CD14-positive monocyte (primary cell): ENCODE measurements around the gene FAT4. TPM values are rescaled to one million over a fixed set of nuclear protein-coding genes. Genes with fewer than 3 reads are reported as not detected.

Source experiments
- DNase-seq, 3 donors: peaks; one replicate each; pipeline ENCODE4 v3.0.0-alpha.2; 2011 to 2022
- H2AFZ ChIP-seq: 2 replicates; pipeline ENCODE4 v1.6.0; 2012; ENCODE audit warnings: mild to moderate bottlenecking, low read depth, low read length, inconsistent platforms; ENCODE audit not compliant: insufficient read depth, poor library complexity, severe bottlenecking
- H3K27ac ChIP-seq, 2 donors: 1 replicate in 1 of 2; 2 replicates in 1 of 2; pipeline ENCODE4 v1.5.1; 2012 to 2013; ENCODE audit warnings: low read length in 2 of 2, control low read depth in 1 of 2, inconsistent platforms in 1 of 2, low read depth in 1 of 2, mild to moderate bottlenecking in 1 of 2
- H3K27me3 ChIP-seq, 2 donors: one replicate each; pipeline versions ENCODE4 v1.6.0 to v1.6.1; 2011 to 2013; ENCODE audit warnings: low read length in 2 of 2; ENCODE audit not compliant: control insufficient read depth in 2 of 2, insufficient read depth in 2 of 2
- H3K36me3 ChIP-seq, 2 donors: replicated peaks in 1 of 2; 1 replicate in 1 of 2; 2 replicates in 1 of 2; pipeline versions ENCODE4 v1.5.1 to v1.6.1; 2012 to 2013; ENCODE audit warnings: low read length in 2 of 2, control low read depth in 1 of 2, inconsistent platforms in 1 of 2, mild to moderate bottlenecking in 1 of 2; ENCODE audit not compliant: insufficient read depth in 2 of 2, control insufficient read depth in 1 of 2
- H3K4me1 ChIP-seq, 2 donors: 1 replicate in 1 of 2; 2 replicates in 1 of 2; pipeline versions ENCODE4 v1.5.1 to v1.6.1; 2012 to 2013; ENCODE audit warnings: low read length in 2 of 2, control low read depth in 1 of 2, inconsistent platforms in 1 of 2, mild to moderate bottlenecking in 1 of 2, moderate library complexity in 1 of 2; ENCODE audit not compliant: insufficient read depth in 2 of 2, control insufficient read depth in 1 of 2
- H3K4me2 ChIP-seq: replicated peaks from 2 replicates; pipeline ENCODE3; 2012; ENCODE audit warnings: low read length, moderate library complexity, mild to moderate bottlenecking; ENCODE audit not compliant: poor library complexity, severe bottlenecking; ENCODE audit errors: extremely low read depth
- H3K4me3 ChIP-seq, 3 experiments: fragments of 200-600 bp in 1 of 3; sonication (generic) in 1 of 3; replicated peaks in 1 of 3; 1 replicate in 2 of 3; 2 replicates in 1 of 3; pipeline ENCODE4 v1.5.1; 2011 to 2013; ENCODE audit warnings: low read length in 3 of 3, mild to moderate bottlenecking in 3 of 3, control low read depth in 2 of 3, low read depth in 2 of 3, inconsistent platforms in 1 of 3, moderate library complexity in 1 of 3
- H3K79me2 ChIP-seq: 2 replicates; pipeline ENCODE4 v1.6.0; 2012; ENCODE audit warnings: mild to moderate bottlenecking, control low read depth, inconsistent platforms, low read length, moderate library complexity; ENCODE audit not compliant: insufficient read depth
- H3K9ac ChIP-seq: 2 replicates; pipeline ENCODE4 v1.6.0; 2017; ENCODE audit warnings: low read length, mild to moderate bottlenecking; ENCODE audit not compliant: insufficient read depth, poor library complexity, severe bottlenecking
- H3K9me3 ChIP-seq, 2 donors: replicated peaks in 1 of 2; 1 replicate in 1 of 2; 2 replicates in 1 of 2; pipeline versions ENCODE4 v1.5.1 to v1.6.1; 2012 to 2013; ENCODE audit warnings: low read length in 2 of 2, control low read depth in 1 of 2; ENCODE audit not compliant: control insufficient read depth in 1 of 2, insufficient read depth in 1 of 2
- H4K20me1 ChIP-seq: 2 replicates; pipeline ENCODE4 v1.6.0; 2012; ENCODE audit warnings: mild to moderate bottlenecking, low read length, control low read depth, moderate library complexity; ENCODE audit not compliant: insufficient read depth
- H3K27ac Mint-ChIP-seq, 7 donors: one replicate each; pipeline ENCODE4 v1.8.0; 2020; ENCODE audit warnings: mild to moderate bottlenecking in 7 of 7, mixed read lengths in 7 of 7, moderate library complexity in 6 of 7, inconsistent platforms in 2 of 7
- H3K27me3 Mint-ChIP-seq, 3 donors: one replicate each; pipeline ENCODE4 v1.8.0; 2021 to 2022; ENCODE audit warnings: low read depth in 3 of 3, mild to moderate bottlenecking in 3 of 3, mixed read lengths in 3 of 3, moderate library complexity in 3 of 3, inconsistent platforms in 1 of 3
- H3K36me3 Mint-ChIP-seq, 2 donors: one replicate each; pipeline ENCODE4 v1.8.0; 2020; ENCODE audit warnings: mixed read lengths in 2 of 2, inconsistent platforms in 1 of 2, mild to moderate bottlenecking in 1 of 2
- H3K4me1 Mint-ChIP-seq: one replicate; pipeline ENCODE4 v1.8.0; 2020; ENCODE audit warnings: mild to moderate bottlenecking, mixed read lengths
- H3K4me3 Mint-ChIP-seq, 2 donors: one replicate each; pipeline ENCODE4 v1.8.0; 2020; ENCODE audit warnings: mild to moderate bottlenecking in 2 of 2, mixed read lengths in 2 of 2, moderate library complexity in 1 of 2
- H3K9me3 Mint-ChIP-seq, 7 donors: one replicate each; pipeline ENCODE4 v1.8.0; 2020 to 2022; ENCODE audit warnings: mixed read lengths in 7 of 7, mild to moderate bottlenecking in 6 of 7, moderate library complexity in 6 of 7, inconsistent platforms in 2 of 7
- WGBS: methylation state at CpG from one replicate; pipeline ENCODE4 v1.1.5; 2013; ENCODE audit warnings: missing lambda C conversion rate; ENCODE audit not compliant: insufficient coverage; 5-methylcytosine and 5-hydroxymethylcytosine counted together
- intact Hi-C, 2 donors: fragments of 100-400 bp; cut with micrococcal nuclease; formaldehyde crosslinking; loops; one replicate each; pipeline versions ENCODE4 v1.15.0 to v1.15.1; 2023
- polyA plus RNA-seq, 3 donors: library from polyadenylated mRNA; depleted of rRNA in 1 of 3; unstranded in 2 of 3; stranded (reverse) in 1 of 3; fragments of 300-500 nt in 2 of 3; fragments of >200 nt in 1 of 3; fragmentation: Illumina TruSeq in 2 of 3; gene quantifications; 1 replicate in 2 of 3; 2 replicates in 1 of 3; pipeline ENCODE4 v1.2.3, GENCODE V29; 2012 to 2021
- TF ChIP-seq, protein P1 (sequence below): fragments of 200-600 bp; IDR thresholded peaks from one replicate; pipeline ENCODE4 v1.8.0; 2022; ENCODE audit warnings: antibody characterized with exemption, mild to moderate bottlenecking

Gene FAT4
- polyA plus RNA-seq, 3 donors, result not detected

DNA sequence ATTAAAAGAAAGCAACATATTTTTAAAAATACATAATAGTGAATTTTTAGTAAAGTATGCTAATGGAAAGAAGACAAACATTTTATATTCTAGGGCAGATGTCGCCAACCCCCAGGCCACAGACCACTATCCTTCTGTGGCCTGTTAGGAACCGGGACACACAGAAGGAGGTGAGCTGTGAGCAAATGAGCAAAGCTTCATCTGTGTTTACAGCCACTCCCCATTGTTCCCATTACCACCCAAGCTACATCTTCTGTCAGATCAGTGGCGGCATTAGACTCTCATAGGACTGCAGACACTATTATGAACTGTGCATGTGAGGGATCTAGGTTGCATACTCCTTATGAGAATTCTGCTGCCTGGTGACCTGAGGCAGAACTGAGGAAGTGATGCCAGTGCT is 37.0 kb upstream of the FAT4 start:
- Histone ChIP-seq H3K4me3 (no peak overlapping the region), H3K9me3 (no peaks in the 10 kb centered on the region), H3K9ac (no peak overlapping the region), H2AFZ (no peak overlapping the region), H3K4me2 (no peak overlapping the region), H3K27me3 (no peaks in the 10 kb centered on the region), H3K27ac (no peak overlapping the region), H3K4me1 (no peaks in the 10 kb centered on the region), H3K36me3 (no peaks in the 10 kb centered on the region), H3K79me2 (no peaks in the 10 kb centered on the region), H4K20me1 (no peaks in the 10 kb centered on the region)
- Mint-ChIP-seq H3K9me3 (peaks cover 0 to 2% (median 0%) of the 10 kb centered on the region in 7 donors), H3K4me1 (no peaks in the 10 kb centered on the region), H3K4me3 (no peak overlapping the region), H3K27me3 (peaks cover 0 to 1% (median 0%) of the 10 kb centered on the region in 3 donors), H3K27ac (no peak overlapping the region), H3K36me3 (no peaks in the 10 kb centered on the region)
- WGBS, result 100% methylated on average over 1 of the region's 3 CpGs
- no peak for DNase-seq
- TF ChIP-seq, protein P1, sequence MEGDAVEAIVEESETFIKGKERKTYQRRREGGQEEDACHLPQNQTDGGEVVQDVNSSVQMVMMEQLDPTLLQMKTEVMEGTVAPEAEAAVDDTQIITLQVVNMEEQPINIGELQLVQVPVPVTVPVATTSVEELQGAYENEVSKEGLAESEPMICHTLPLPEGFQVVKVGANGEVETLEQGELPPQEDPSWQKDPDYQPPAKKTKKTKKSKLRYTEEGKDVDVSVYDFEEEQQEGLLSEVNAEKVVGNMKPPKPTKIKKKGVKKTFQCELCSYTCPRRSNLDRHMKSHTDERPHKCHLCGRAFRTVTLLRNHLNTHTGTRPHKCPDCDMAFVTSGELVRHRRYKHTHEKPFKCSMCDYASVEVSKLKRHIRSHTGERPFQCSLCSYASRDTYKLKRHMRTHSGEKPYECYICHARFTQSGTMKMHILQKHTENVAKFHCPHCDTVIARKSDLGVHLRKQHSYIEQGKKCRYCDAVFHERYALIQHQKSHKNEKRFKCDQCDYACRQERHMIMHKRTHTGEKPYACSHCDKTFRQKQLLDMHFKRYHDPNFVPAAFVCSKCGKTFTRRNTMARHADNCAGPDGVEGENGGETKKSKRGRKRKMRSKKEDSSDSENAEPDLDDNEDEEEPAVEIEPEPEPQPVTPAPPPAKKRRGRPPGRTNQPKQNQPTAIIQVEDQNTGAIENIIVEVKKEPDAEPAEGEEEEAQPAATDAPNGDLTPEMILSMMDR, result no peak
- intact Hi-C loops, result no loop called here

DNA sequence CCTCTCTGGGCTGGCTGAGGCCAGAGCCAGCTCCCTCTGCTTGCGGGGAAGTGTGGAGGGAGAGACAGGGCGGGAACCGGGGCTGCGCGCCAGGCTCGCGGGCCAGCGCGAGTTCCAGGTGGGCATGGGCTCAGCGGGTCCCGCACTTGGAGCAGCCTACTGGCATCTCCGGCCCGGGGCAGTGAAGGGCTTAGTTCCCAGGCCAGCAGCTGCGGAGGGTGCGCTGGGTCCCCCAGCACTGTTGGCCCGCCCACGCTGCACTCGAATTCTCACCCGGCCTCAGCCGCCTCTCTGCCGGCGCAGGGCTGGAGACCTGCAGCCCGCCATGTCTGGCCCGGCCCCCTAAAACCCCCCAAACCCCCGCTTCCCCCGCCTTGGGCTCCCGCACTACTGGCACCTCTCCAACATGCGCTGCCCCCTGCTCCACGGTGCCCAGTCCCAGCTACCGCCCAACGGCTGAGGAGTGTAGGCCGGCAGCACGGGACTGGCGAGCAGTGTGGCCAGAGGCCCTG is 33.8 kb upstream of the FAT4 start:
- Mint-ChIP-seq H3K36me3 (no peaks in the 10 kb centered on the region), H3K9me3 (peaks cover 0 to 2% (median 0%) of the 10 kb centered on the region in 7 donors), H3K27me3 (peaks cover 0 to 3% (median 2%) of the 10 kb centered on the region in 3 donors), H3K4me1 (peaks cover 3% of the 10 kb centered on the region), H3K27ac (no peak overlapping the region), H3K4me3 (no peak overlapping the region)
- no peak overlapping the region for H3K9ac ChIP-seq
- no peaks in the 10 kb centered on the region for H3K36me3 ChIP-seq
- H4K20me1 ChIP-seq, result no peaks in the 10 kb centered on the region
- H3K27me3 ChIP-seq, result no peaks in the 10 kb centered on the region
- no peak overlapping the region for H3K27ac ChIP-seq
- TF ChIP-seq, protein P1, result no peak
- intact Hi-C loops, result loop anchor here in 1 of 2 donors (5.0 kb wide), 1 partner anchor 949 kb away; no protein-coding TSS in a partner anchor
- no peaks in the 10 kb centered on the region for H3K9me3 ChIP-seq
- H3K79me2 ChIP-seq, result no peaks in the 10 kb centered on the region
- no peak overlapping the region for H2AFZ ChIP-seq
- no peaks in the 10 kb centered on the region for H3K4me1 ChIP-seq
- DNase-seq, result no peak
- WGBS, result 95% methylated on average over 20 of the region's 34 CpGs
- H3K4me3 ChIP-seq, result no peak overlapping the region
- H3K4me2 ChIP-seq, result no peak overlapping the region
